Fibroblast of pulmonary artery (primary cell): Measurements from ENCODE around the gene TIMM22.
"Not testable (repeated sequence)": the region's sequence is repeated elsewhere in the genome, so short reads cannot be mapped to it uniquely, and the experiment has no call there.

Experiments
- DNase-seq: peaks from one replicate; pipeline ENCODE4 v3.0.0-alpha.2; 2010; ENCODE audit warnings: low read depth
- H3K4me3 ChIP-seq: replicated peaks from 2 replicates; pipeline ENCODE4 v1.5.1; 2011; ENCODE audit warnings: low read depth, mild to moderate bottlenecking, control low read depth, low read length, moderate library complexity
- TF ChIP-seq, protein P1 (sequence below): IDR thresholded peaks from 2 replicates; pipeline ENCODE4 v1.5.1; 2011; ENCODE audit warnings: mild to moderate bottlenecking, control low read depth, low read length, inconsistent platforms; ENCODE audit errors: missing control alignments

Gene TIMM22

DNA sequence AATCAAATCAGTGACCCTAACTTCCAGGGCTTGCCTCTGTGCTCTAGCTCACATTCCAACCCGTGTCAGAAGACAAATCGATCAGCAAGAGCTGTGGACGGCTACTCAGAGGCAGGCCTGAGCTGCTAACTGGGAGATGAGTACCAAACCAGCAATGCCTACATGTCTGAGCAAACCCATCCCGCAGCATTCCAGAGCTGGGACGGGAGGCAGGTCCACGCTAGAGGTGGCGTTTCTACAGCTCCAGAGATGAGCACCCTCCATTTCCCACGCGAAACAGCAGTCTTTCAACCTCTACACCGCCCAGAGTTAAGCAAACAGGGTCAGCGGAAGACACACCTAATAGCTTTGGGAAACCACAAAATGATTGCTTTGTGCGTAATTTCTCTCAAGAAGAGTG, 23.9 kb upstream of the TIMM22 start:
- TF ChIP-seq, protein P1, sequence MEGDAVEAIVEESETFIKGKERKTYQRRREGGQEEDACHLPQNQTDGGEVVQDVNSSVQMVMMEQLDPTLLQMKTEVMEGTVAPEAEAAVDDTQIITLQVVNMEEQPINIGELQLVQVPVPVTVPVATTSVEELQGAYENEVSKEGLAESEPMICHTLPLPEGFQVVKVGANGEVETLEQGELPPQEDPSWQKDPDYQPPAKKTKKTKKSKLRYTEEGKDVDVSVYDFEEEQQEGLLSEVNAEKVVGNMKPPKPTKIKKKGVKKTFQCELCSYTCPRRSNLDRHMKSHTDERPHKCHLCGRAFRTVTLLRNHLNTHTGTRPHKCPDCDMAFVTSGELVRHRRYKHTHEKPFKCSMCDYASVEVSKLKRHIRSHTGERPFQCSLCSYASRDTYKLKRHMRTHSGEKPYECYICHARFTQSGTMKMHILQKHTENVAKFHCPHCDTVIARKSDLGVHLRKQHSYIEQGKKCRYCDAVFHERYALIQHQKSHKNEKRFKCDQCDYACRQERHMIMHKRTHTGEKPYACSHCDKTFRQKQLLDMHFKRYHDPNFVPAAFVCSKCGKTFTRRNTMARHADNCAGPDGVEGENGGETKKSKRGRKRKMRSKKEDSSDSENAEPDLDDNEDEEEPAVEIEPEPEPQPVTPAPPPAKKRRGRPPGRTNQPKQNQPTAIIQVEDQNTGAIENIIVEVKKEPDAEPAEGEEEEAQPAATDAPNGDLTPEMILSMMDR, result no peak
- no peak for DNase-seq
- no peak overlapping the region for H3K4me3 ChIP-seq

DNA sequence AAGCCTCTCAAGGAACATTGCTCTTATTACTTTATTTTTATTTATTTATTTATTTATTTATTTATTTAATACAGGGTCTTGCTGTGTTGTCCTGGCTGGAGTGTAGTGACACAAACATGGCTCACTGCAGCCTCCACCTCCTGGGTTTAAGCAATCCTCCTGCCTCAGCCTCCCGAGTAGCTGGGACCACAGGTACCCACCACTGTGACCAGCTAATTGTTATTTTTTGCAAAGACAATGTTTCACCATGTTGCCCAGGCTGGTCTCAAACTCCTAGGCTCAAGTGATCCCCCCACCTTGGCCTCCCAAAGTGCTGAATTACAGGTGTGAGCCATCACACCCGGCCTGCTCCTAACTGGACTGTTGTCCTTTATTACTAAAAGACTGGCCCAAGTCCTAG, 22.2 kb upstream of the TIMM22 start:
- not testable (repeated sequence) for DNase-seq, H3K4me3 ChIP-seq

DNA sequence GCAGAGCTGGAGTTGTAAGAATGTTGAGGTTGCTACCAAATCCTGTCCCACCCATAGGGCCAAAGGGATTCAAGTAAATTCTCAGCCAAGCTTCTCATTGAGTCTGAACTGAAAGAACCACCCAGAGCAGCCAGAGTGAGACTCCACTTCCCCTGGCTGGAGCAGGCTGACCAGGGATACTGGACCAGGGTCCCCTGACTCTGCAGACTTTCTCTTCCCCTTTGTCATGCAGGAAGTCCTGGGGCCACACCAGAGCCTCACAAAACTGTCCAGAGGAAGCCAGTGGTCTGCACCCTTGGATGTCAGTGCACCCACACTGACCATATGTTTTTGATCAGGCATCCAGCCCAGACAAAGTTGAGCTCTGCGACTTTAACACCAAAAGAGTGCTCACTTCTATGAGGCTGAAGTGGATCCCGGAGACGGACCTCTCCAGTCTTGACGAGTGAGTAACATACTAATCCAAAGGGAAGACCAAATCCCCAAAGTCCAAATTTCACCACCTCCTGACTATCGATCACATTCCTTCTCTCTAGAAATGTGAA, 21.5 kb upstream of the TIMM22 start:
- H3K4me3 ChIP-seq, result no peak overlapping the region
- no peak for DNase-seq
- TF ChIP-seq, protein P1, result no peak

DNA sequence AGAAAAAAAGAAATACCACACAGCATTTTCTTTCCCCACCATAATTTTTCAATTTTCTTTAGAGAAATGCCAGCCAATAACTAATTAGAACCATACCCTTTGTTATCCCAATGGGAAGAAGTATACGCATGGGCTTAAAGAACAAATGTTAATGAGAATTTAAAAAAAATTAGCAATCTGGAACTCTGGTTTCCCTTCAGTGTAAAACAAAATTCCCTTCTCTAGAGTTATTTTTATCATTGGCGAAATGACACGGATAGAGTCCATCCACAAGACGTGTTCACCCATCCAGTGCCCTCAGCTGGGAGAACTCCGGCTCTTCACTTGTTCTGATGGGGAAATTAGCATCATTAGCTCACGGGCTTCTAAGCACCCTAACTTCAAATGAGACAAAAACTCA, 20.6 kb upstream of the TIMM22 start:
- TF ChIP-seq, protein P1, result no peak
- DNase-seq, result no peak
- no peak overlapping the region for H3K4me3 ChIP-seq

DNA sequence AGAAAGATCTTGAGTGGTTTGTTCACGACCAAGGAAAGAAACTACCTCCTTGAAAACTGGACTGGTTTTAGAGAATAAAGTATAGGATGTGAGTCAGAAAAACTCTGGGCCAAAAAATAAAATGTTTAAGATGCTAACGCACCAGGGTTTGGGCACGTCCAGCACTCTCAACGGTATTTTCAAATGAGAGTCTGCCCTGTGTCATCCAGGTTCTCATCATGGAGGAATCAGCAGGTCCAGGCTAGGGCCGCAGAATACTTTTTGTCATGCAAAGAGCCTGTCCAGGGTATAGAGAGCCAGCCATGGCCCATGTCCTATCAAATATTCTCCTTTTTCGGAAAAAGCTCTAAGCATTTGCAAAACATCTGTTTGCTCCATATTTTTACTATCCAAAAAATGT, 19.8 kb upstream of the TIMM22 start:
- TF ChIP-seq, protein P1, result no peak
- H3K4me3 ChIP-seq, result no peak overlapping the region
- DNase-seq, result no peak

DNA sequence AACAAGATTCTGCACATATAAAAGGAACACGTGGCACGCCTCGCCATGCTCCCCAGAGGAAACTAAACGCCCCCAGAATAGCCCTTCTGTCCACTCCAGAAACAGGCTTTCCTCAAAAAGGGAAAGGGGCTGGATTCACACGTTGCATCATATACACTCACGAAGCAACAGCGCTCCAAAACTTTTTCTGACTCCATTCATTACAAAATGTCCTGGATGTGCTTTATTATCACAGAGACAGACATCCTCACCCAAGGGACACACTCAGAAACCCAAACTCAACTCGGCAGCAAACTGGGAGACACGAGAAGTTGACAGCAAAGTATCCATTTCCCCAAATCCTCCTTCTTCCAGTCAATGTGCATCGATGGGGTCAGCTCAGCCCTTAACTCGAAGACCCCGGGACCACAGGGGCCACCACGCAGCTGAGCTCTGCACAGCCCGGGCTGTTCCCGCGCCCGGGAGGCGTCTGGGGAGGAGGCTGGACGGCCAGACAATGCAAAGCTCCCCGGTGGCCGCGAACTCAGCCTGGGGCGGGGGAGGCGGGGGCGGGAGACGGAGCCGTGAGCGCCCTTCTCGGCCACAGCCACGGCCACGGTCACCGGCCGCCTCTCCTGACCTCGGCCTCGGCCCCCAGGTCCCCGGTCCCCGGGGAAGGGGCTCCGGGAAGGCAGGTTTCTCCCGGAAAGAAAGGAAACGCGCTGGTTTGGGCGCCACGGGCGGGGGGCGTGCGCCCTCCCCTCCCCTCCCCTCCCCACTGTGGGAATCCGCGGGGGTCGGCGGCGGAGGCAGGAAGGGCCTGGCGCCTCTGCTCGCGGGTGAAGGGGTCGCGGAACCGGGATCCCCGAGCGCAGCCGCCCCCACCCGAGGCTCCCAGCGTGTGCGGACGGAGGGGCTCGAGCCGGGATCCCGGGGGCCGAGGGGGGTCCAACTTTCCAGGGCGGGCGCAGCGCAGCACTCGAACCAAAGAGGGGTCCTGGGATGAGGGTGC, 18.5 kb upstream of the TIMM22 start:
- peak overlapping the region; percentile 49 for H3K4me3 ChIP-seq
- TF ChIP-seq, protein P1, result no peak
- no peak for DNase-seq

DNA sequence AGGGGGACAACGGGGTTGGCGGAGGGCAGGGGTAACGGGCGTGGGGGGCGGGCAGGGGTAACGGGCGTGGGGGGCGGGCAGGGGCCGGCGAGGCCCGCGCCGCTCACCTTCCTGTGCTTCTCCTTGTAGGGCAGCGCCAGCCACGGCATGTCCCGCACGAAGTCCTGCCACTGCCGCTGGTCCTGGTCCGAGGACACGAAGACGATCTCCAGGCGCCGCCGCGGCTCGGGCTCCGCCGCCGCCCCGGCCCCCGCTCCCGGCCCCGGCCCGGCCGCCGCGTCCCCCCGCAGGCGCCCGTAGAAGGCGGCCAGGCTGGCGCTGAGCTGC, 17.8 kb upstream of the TIMM22 start:
- H3K4me3 ChIP-seq, result peak overlapping the region; percentile 55
- DNase-seq, result no peak
- TF ChIP-seq, protein P1, result no peak
